Parathyroid adenoma (tissue), 2 donors: Measurements from ENCODE around the gene MSLN.

Experiments used
- H2AFZ ChIP-seq: fragments of 300-600 bp; sonication (generic); one replicate; pipeline ENCODE4 v1.7.0; 2017; ENCODE audit warnings: antibody characterized with exemption, mild to moderate bottlenecking
- H3K27ac ChIP-seq: fragments of 300-600 bp; sonication (generic); one replicate; pipeline ENCODE4 v1.7.0; 2017
- H3K27me3 ChIP-seq: fragments of 300-600 bp; sonication (generic); one replicate; pipeline ENCODE4 v1.7.0; 2017; ENCODE audit warnings: low read length; ENCODE audit not compliant: control insufficient read depth, insufficient read depth
- H3K36me3 ChIP-seq: fragments of 300-600 bp; sonication (generic); one replicate; pipeline ENCODE4 v1.7.0; 2017; ENCODE audit warnings: low read length; ENCODE audit not compliant: control insufficient read depth, insufficient read depth
- H3K4me1 ChIP-seq: fragments of 300-600 bp; sonication (generic); one replicate; pipeline ENCODE4 v1.7.0; 2017; ENCODE audit warnings: control low read depth
- H3K4me2 ChIP-seq: fragments of 300-600 bp; sonication (generic); one replicate; pipeline ENCODE4 v1.7.0; 2017; ENCODE audit warnings: low read length
- H3K4me3 ChIP-seq: fragments of 300-600 bp; sonication (generic); one replicate; pipeline ENCODE4 v1.7.0; 2017; ENCODE audit warnings: low read depth, low read length
- H3K79me2 ChIP-seq: fragments of 300-600 bp; sonication (generic); one replicate; pipeline ENCODE4 v1.7.0; 2017; ENCODE audit warnings: control low read depth
- H3K9ac ChIP-seq: fragments of 300-600 bp; sonication (generic); one replicate; pipeline ENCODE4 v1.7.0; 2017; ENCODE audit warnings: mild to moderate bottlenecking
- H3K9me3 ChIP-seq: fragments of 300-600 bp; sonication (generic); one replicate; pipeline ENCODE4 v1.7.0; 2017; ENCODE audit warnings: low read length; ENCODE audit not compliant: control insufficient read depth
- CTCF ChIP-seq: fragments of 300-600 bp; sonication (generic); IDR thresholded peaks from one replicate; pipeline ENCODE4 v1.7.0; 2017; ENCODE audit warnings: antibody characterized with exemption, mild to moderate bottlenecking
- donor health status: primary hyperparathyroidism.

The MSLN gene

GRCh38 chr16:719815-720446 is 40.6 kb upstream of the MSLN start:
- Histone ChIP-seq H3K27me3 (no peaks in the 10 kb centered on the region), H3K4me1 (peaks cover 17% of the 10 kb centered on the region), H3K27ac (peak overlapping the region; percentile 94), H3K79me2 (peaks cover 2% of the 10 kb centered on the region), H3K9ac (no peak overlapping the region), H3K4me2 (peak overlapping the region; percentile 97), H3K9me3 (no peaks in the 10 kb centered on the region), H3K4me3 (peak overlapping the region; percentile 73), H3K36me3 (no peaks in the 10 kb centered on the region), H2AFZ (peak overlapping the region; percentile 97)
- TF ChIP-seq CTCF = no peak

- Histone ChIP-seq H3K4me3 (peak overlapping the region; percentile 73), H3K4me1 (peaks cover 17% of the 10 kb centered on the region), H3K9ac (peak overlapping the region; percentile 63), H3K27me3 (no peaks in the 10 kb centered on the region), H2AFZ (peak overlapping the region; percentile 97), H3K4me2 (peak overlapping the region; percentile 97), H3K36me3 (no peaks in the 10 kb centered on the region), H3K79me2 (peaks cover 2% of the 10 kb centered on the region), H3K27ac (peak overlapping the region; percentile 94), H3K9me3 (no peaks in the 10 kb centered on the region)
- TF ChIP-seq CTCF = no peak
Measured at GRCh38 chr16:720447-720989, 40.0 kb upstream of the MSLN start.

- peak within 1 kb of the TSS; percentile 97 for H3K4me2 ChIP-seq
- H3K9me3 ChIP-seq = no peaks in the 10 kb centered on the region
- H3K79me2 ChIP-seq = peaks cover 2% of the 10 kb centered on the region
- peak within 1 kb of the TSS; percentile 73 for H3K4me3 ChIP-seq
- TF ChIP-seq CTCF = no peak
- no peaks in the 10 kb centered on the region for H3K36me3 ChIP-seq
- peak within 1 kb of the TSS; percentile 63 for H3K9ac ChIP-seq
- peaks cover 18% of the 10 kb centered on the region for H3K4me1 ChIP-seq
- peak within 1 kb of the TSS; percentile 94 for H3K27ac ChIP-seq
- H3K27me3 ChIP-seq = no peaks in the 10 kb centered on the region
- peak within 1 kb of the TSS; percentile 97 for H2AFZ ChIP-seq
Measured at GRCh38 chr16:720990-721764, 39.4 kb upstream of the MSLN start, which contains the start of gene ANTKMT. TSS of gene ANTKMT (plus strand) at chr16:721146. CDS start at chr16:721275, 129 bp downstream.

DNA sequence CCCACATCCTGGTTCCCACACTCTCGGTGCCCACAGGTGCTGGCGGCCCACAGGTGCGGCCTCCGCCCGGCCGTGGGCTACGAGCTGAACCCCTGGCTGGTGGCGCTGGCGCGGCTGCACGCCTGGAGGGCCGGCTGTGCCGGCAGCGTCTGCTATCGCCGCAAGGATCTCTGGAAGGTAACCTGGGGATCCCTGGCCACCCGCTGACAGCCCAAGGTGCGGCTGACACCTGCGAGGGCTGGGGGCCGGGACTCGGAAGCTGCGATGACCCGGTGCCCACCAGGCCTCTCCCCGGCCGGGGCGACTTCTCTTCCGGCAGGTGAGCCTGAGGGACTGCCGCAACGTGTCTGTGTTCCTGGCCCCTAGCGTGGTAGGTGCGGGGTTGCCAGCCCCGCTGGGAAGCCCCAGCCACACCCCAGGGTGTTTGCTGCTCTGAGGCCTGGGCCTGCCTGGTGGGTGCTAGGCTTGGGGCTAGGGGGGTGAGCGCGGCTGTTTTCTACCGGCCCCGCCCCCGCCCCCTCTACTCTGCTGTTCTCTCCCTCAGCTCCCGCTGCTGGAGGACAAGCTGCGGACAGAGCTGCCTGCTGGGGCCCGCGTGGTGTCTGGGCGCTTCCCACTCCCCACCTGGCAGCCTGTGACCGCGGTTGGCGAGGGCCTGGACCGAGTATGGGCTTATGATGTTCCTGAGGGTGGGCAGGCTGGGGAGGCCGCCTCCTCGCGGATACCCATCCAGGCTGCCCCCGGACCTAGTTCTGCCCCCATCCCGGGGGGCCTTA is 38.6 kb upstream of the MSLN start:
- Histone ChIP-seq H3K9ac (no peak overlapping the region), H3K9me3 (no peaks in the 10 kb centered on the region), H3K36me3 (no peaks in the 10 kb centered on the region), H3K27me3 (no peaks in the 10 kb centered on the region), H3K4me1 (peaks cover 16% of the 10 kb centered on the region), H3K79me2 (peaks cover under 1% of the 10 kb centered on the region), H3K4me2 (peak overlapping the region; percentile 97), H3K4me3 (peak overlapping the region; percentile 73), H2AFZ (peak overlapping the region; percentile 38), H3K27ac (peak overlapping the region; percentile 94)
- TF ChIP-seq CTCF = no peak
